K562 (cell line): Measurements from ENCODE around the gene HSPA14. TPM values are rescaled to one million over a fixed set of nuclear protein-coding genes. Genes with fewer than 3 reads are reported as not detected.

ENCODE experiments used
- ARID3B ChIP-seq: fragments of 250-450 bp; sonication (Bioruptor Pico); IDR thresholded peaks from 2 replicates; pipeline ENCODE4 v1.4.0; 2020; ENCODE audit warnings: borderline replicate concordance
- CEBPB ChIP-seq: fragments of 450-650 bp; IDR thresholded peaks from 2 replicates; pipeline ENCODE4 v1.6.1; 2016; ENCODE audit warnings: missing genetic modification characterization, missing compliant biosample characterization
- CREB1 ChIP-seq, 2 experiments: sonication (generic) in 1 of 2; formaldehyde crosslinking in 1 of 2; IDR thresholded peaks; 2 replicates each; pipeline versions ENCODE4 v1.6.1 to v1.8.0; 2012 to 2022; ENCODE audit warnings: inconsistent platforms in 1 of 2, mild to moderate bottlenecking in 1 of 2, missing genetic modification reagents in 1 of 2, moderate library complexity in 1 of 2
- ETV5 ChIP-seq: sonication (generic); formaldehyde crosslinking; IDR thresholded peaks from 2 replicates; pipeline ENCODE4 v1.4.0; 2020; ENCODE audit warnings: low read depth, mild to moderate bottlenecking, missing genetic modification reagents
- HOMEZ ChIP-seq: fragments of 250-450 bp; sonication (Bioruptor Pico); IDR thresholded peaks from 2 replicates; pipeline ENCODE4 v1.4.0; 2020; ENCODE audit warnings: mild to moderate bottlenecking, moderate library complexity
- JUN ChIP-seq, 2 experiments: sonication (generic) in 1 of 2; formaldehyde crosslinking in 1 of 2; IDR thresholded peaks; 2 replicates each; pipeline versions ENCODE4 v1.6.1 to v1.8.0; 2012 to 2022; ENCODE audit warnings: borderline replicate concordance in 2 of 2, mild to moderate bottlenecking in 2 of 2, improper control_type of control experiment in 1 of 2, low read depth in 1 of 2, low read length in 1 of 2, missing genetic modification reagents in 1 of 2
- MCM2 ChIP-seq: fragments of 450-650 bp; IDR thresholded peaks from 2 replicates; pipeline ENCODE4 v1.6.1; 2017; ENCODE audit warnings: low read depth, mild to moderate bottlenecking
- MEF2D ChIP-seq: conservative IDR thresholded peaks from 2 replicates; pipeline ENCODE4 v1.6.1; 2016; ENCODE audit warnings: low read depth, missing genetic modification characterization, missing compliant biosample characterization
- PHF20 ChIP-seq: fragments of 450-650 bp; IDR thresholded peaks from 2 replicates; pipeline ENCODE4 v1.6.1; 2018; ENCODE audit not compliant: partially characterized antibody
- RBM17 ChIP-seq: fragments of 200-400 bp; formaldehyde crosslinking; IDR thresholded peaks from 2 replicates; pipeline ENCODE4 v1.6.1; 2017; ENCODE audit warnings: low read depth, mild to moderate bottlenecking, low read length, borderline replicate concordance
- RBM39 ChIP-seq: fragments of 200-400 bp; formaldehyde crosslinking; optimal IDR thresholded peaks from 2 replicates; pipeline ENCODE3; 2018; ENCODE audit warnings: low read depth, low read length
- TAF1 ChIP-seq: IDR thresholded peaks from 2 replicates; pipeline ENCODE4 v1.6.1; 2011; ENCODE audit warnings: mild to moderate bottlenecking, low read length, moderate library complexity; ENCODE audit not compliant: insufficient read depth, control insufficient read depth, severe bottlenecking; ENCODE audit errors: extremely low read depth
- TAL1 ChIP-seq: fragments of 450-650 bp; IDR thresholded peaks from 2 replicates; pipeline ENCODE4 v1.6.1; 2016; ENCODE audit warnings: mild to moderate bottlenecking
- TCF7 ChIP-seq: sonication (generic); IDR thresholded peaks from 2 replicates; pipeline ENCODE4 v1.6.1; 2016; ENCODE audit warnings: antibody characterized with exemption, borderline replicate concordance
- TOE1 ChIP-seq, 2 experiments: fragments of 450-650 bp in 1 of 2; sonication (generic) in 1 of 2; formaldehyde crosslinking in 1 of 2; IDR thresholded peaks; 2 replicates each; pipeline versions ENCODE4 v1.7.1 to v1.8.0; 2016 to 2022; ENCODE audit warnings: borderline replicate concordance in 2 of 2, mild to moderate bottlenecking in 2 of 2, antibody characterized with exemption in 1 of 2, inconsistent platforms in 1 of 2, low read depth in 1 of 2, missing genetic modification reagents in 1 of 2, moderate library complexity in 1 of 2
- TRIM24 ChIP-seq, 2 experiments: fragments of 450-650 bp; IDR thresholded peaks; 2 replicates each; pipeline ENCODE4 v1.6.1; 2016
- XRCC3 ChIP-seq: fragments of 450-650 bp; IDR thresholded peaks from 2 replicates; pipeline ENCODE4 v1.6.1; 2017; ENCODE audit warnings: mild to moderate bottlenecking, moderate library complexity
- ZBTB12 ChIP-seq: fragments of 250-450 bp; sonication (Bioruptor Pico); IDR thresholded peaks from 2 replicates; pipeline ENCODE4 v1.4.0; 2020
- ZNF174 ChIP-seq: fragments of 250-450 bp; sonication (Bioruptor Pico); IDR thresholded peaks from 2 replicates; pipeline ENCODE4 v1.4.0; 2020; ENCODE audit warnings: mild to moderate bottlenecking
- ZNF217 ChIP-seq: sonication (generic); formaldehyde crosslinking; IDR thresholded peaks from 2 replicates; pipeline ENCODE4 v1.8.0; 2022; ENCODE audit warnings: mild to moderate bottlenecking, missing genetic modification reagents
- ZNF589 ChIP-seq: fragments of 200-800 bp; sonication (Bioruptor generic); IDR thresholded peaks from 2 replicates; pipeline ENCODE4 v1.6.1; 2016; ENCODE audit warnings: low read depth, missing genetic modification characterization, missing compliant biosample characterization
- polyA plus RNA-seq, 8 experiments: library from polyadenylated mRNA; depleted of rRNA in 4 of 8; stranded (reverse) in 5 of 8; unstranded in 3 of 8; fragments of >200 nt; fragmentation: Nextera tagmentation in 2 of 8; fragmentation: Illumina TruSeq in 1 of 8; extraction: Ambion mirVana in 2 of 8; extraction: Trizol in 1 of 8; gene quantifications; 2 replicates each; pipeline versions ENCODE4 v1.2.1 to v1.2.3, GENCODE V29; 2011 to 2014; ENCODE audit warnings: inconsistent platforms in 1 of 8, missing spikeins in 1 of 8
- total RNA-seq, 7 experiments: library from RNA; depleted of rRNA in 6 of 7; stranded (reverse); fragments of >200 nt in 6 of 7; fragmentation: Illumina TruSeq in 2 of 7; extraction: Trizol in 2 of 7; gene quantifications; 2 replicates each; pipeline versions ENCODE4 v1.2.1 to v1.2.3, GENCODE V29; 2011 to 2021; ENCODE audit warnings: low replicate concordance in 1 of 7

HSPA14 gene
- total and polyA plus RNA-seq, 9 of the 15 experiments (the other 6 are each of a cell fraction or from before 2014, with no cell fraction given): 41.9 to 75.0 (median 63.2) TPM

GRCh38 chr10:14878266-14879123, 40.4 kb downstream of the HSPA14 start, which contains the start of gene SUV39H2 (continued):
- TF ChIP-seq HOMEZ: no peak
- peak; percentile 44 for TF ChIP-seq ETV5 (CRISPR knock-in tag)
- 0 out of 2 replicates have a peak, but pooled peaks have one; percentile 55 for TF ChIP-seq ZBTB12 (CRISPR knock-in tag)
- TF ChIP-seq RBM39: no peak
- TF ChIP-seq TAL1: no peak
- peak; percentile 92 for TF ChIP-seq TAF1
- TF ChIP-seq TRIM24 (IDR thresholded peaks at IDR 0.05): no peak
- no peak for TF ChIP-seq RBM17
- TF ChIP-seq ZNF174 (CRISPR knock-in tag): no peak
- no peak for TF ChIP-seq TCF7
- TF ChIP-seq ZNF589: no peak
- peak; percentile 85 for TF ChIP-seq CREB1 (IDR thresholded peaks at IDR 0.05)
- TF ChIP-seq CREB1 (CRISPR knock-in tag; IDR thresholded peaks at IDR 0.05): peak; percentile 79
- no peak for TF ChIP-seq XRCC3
- TF ChIP-seq CEBPB: no peak
- no peak; the same call in 1 of the 2 replicates for TF ChIP-seq JUN (IDR thresholded peaks at IDR 0.05; ENCODE audit: borderline replicate concordance, low read depth, low read length)
- TF ChIP-seq JUN (CRISPR knock-in tag; IDR thresholded peaks at IDR 0.05; ENCODE audit: borderline replicate concordance): 0 out of 2 replicates have a peak, but pooled peaks have one; percentile 38
- no peak for TF ChIP-seq ZNF217 (CRISPR knock-in tag)
- peak; percentile 59 for TF ChIP-seq PHF20
- TF ChIP-seq ARID3B (CRISPR knock-in tag): no peak
- no peak for TF ChIP-seq MCM2
- peak; percentile 59; the same call in 1 of the 2 replicates for TF ChIP-seq TOE1 (IDR thresholded peaks at IDR 0.05; ENCODE audit: borderline replicate concordance)
- TF ChIP-seq TOE1 (CRISPR knock-in tag; IDR thresholded peaks at IDR 0.05; ENCODE audit: borderline replicate concordance, low read depth): 0 out of 2 replicates have a peak, but pooled peaks have one; percentile 70
- no peak for TF ChIP-seq MEF2D (tag)
